GM23338 (cell line): ENCODE data around the gene GOLGA7B. TPM values are rescaled to one million over a fixed set of nuclear protein-coding genes. Genes with fewer than 3 reads are reported as not detected.

Experiments used
- ATAC-seq: fragments of 200-7000 bp; cut with Tn5 transposase; 3 replicates; pipeline ENCODE4 v1.9.1; 2020
- DNase-seq: peaks from one replicate; pipeline ENCODE4 v3.0.0-alpha.2; 2015; ENCODE audit warnings: low spot score
- H2AFZ ChIP-seq: fragments of 200-600 bp; sonication (generic); 2 replicates; pipeline ENCODE4 v1.8.0; 2016; ENCODE audit warnings: antibody characterized with exemption, mild to moderate bottlenecking, moderate library complexity
- H3F3A ChIP-seq: fragments of 200-600 bp; sonication (generic); replicated peaks from 2 replicates; pipeline ENCODE4 v1.8.0; 2017; ENCODE audit warnings: antibody characterized with exemption, mixed run types, low read depth
- H3K27ac ChIP-seq: fragments of 200-600 bp; sonication (generic); 2 replicates; pipeline ENCODE4 v1.6.1; 2016; ENCODE audit warnings: low read depth
- H3K27me3 ChIP-seq: fragments of 200-600 bp; sonication (generic); 2 replicates; pipeline ENCODE4 v1.8.0; 2016; ENCODE audit warnings: mild to moderate bottlenecking, mixed run types, moderate library complexity; ENCODE audit not compliant: insufficient read depth
- H3K36me3 ChIP-seq: fragments of 200-600 bp; sonication (generic); 2 replicates; pipeline ENCODE4 v1.8.0; 2016; ENCODE audit warnings: mild to moderate bottlenecking; ENCODE audit not compliant: insufficient read depth
- H3K4me1 ChIP-seq: fragments of 200-600 bp; sonication (generic); 2 replicates; pipeline ENCODE4 v1.8.0; 2016; ENCODE audit warnings: mild to moderate bottlenecking, moderate library complexity; ENCODE audit not compliant: insufficient read depth
- H3K4me2 ChIP-seq: fragments of 200-600 bp; sonication (generic); 2 replicates; pipeline ENCODE4 v1.7.1; 2017; ENCODE audit warnings: mixed run types
- H3K4me3 ChIP-seq: fragments of 200-600 bp; sonication (generic); 2 replicates; pipeline ENCODE4 v1.6.1; 2016; ENCODE audit warnings: mixed run types
- H3K79me2 ChIP-seq: fragments of 200-600 bp; sonication (generic); replicated peaks from 2 replicates; pipeline ENCODE4 v1.8.0; 2017; ENCODE audit warnings: mild to moderate bottlenecking; ENCODE audit not compliant: insufficient read depth
- H3K9me2 ChIP-seq: fragments of 200-600 bp; sonication (generic); 2 replicates; pipeline ENCODE4 v1.8.0; 2017; ENCODE audit not compliant: insufficient read depth
- H4K20me1 ChIP-seq: fragments of 200-600 bp; sonication (generic); replicated peaks from 2 replicates; pipeline ENCODE4 v1.8.0; 2017; ENCODE audit warnings: mild to moderate bottlenecking; ENCODE audit not compliant: insufficient read depth
- H3K27ac Mint-ChIP-seq: 2 replicates; pipeline ENCODE4 v1.8.0; 2020; ENCODE audit warnings: inconsistent platforms, mild to moderate bottlenecking, moderate library complexity, mixed read lengths
- H3K27me3 Mint-ChIP-seq: 3 replicates; pipeline ENCODE4 v1.8.0; 2022; ENCODE audit warnings: low read depth, mild to moderate bottlenecking, moderate library complexity, mixed read lengths, inconsistent platforms; ENCODE audit not compliant: insufficient read depth, poor library complexity
- H3K36me3 Mint-ChIP-seq: 3 replicates; pipeline ENCODE4 v1.8.0; 2021; ENCODE audit warnings: low read depth, mild to moderate bottlenecking, inconsistent platforms, moderate library complexity, mixed read lengths
- H3K4me1 Mint-ChIP-seq: 3 replicates; pipeline ENCODE4 v1.8.0; 2020; ENCODE audit warnings: mild to moderate bottlenecking, inconsistent platforms, mixed read lengths
- H3K4me3 Mint-ChIP-seq: 3 replicates; pipeline ENCODE4 v1.8.0; 2021; ENCODE audit warnings: moderate library complexity, mild to moderate bottlenecking, inconsistent platforms, mixed read lengths
- H3K9me3 Mint-ChIP-seq: 3 replicates; pipeline ENCODE4 v1.8.0; 2020; ENCODE audit warnings: moderate library complexity, mild to moderate bottlenecking, inconsistent platforms, mixed read lengths
- CREB1 ChIP-seq: fragments of 250-450 bp; sonication (Bioruptor Pico); IDR thresholded peaks from 2 replicates; pipeline ENCODE4 v1.5.0; 2020; ENCODE audit warnings: low read depth, mild to moderate bottlenecking, moderate library complexity
- EZH2 ChIP-seq: fragments of 200-600 bp; sonication (generic); IDR thresholded peaks from one replicate; pipeline ENCODE4 v1.8.0; 2017; ENCODE audit warnings: antibody characterized with exemption, mild to moderate bottlenecking, low read depth; ENCODE audit not compliant: unreplicated experiment
- EZH2phosphoT487 ChIP-seq: fragments of 200-600 bp; sonication (generic); IDR thresholded peaks from one replicate; pipeline ENCODE4 v1.8.1; 2018; ENCODE audit warnings: antibody characterized with exemption; ENCODE audit not compliant: unreplicated experiment
- JUNB ChIP-seq: IDR thresholded peaks from one replicate; pipeline ENCODE4 v1.6.1; 2016; ENCODE audit warnings: antibody characterized with exemption; ENCODE audit not compliant: unreplicated experiment
- NANOG ChIP-seq: IDR thresholded peaks from 2 replicates; pipeline ENCODE4 v1.6.1; 2016; ENCODE audit warnings: antibody characterized with exemption, borderline replicate concordance
- POLR2AphosphoS5 ChIP-seq: IDR thresholded peaks from 2 replicates; pipeline ENCODE4 v1.6.1; 2016; ENCODE audit warnings: antibody characterized with exemption, low read depth
- STAT1 ChIP-seq: IDR thresholded peaks from one replicate; pipeline ENCODE4 v1.6.1; 2016; ENCODE audit warnings: antibody characterized with exemption; ENCODE audit not compliant: unreplicated experiment
- ZNF114 ChIP-seq: fragments of 250-450 bp; sonication (Bioruptor Pico); IDR thresholded peaks from 2 replicates; pipeline ENCODE4 v1.5.0; 2020; ENCODE audit warnings: mild to moderate bottlenecking, moderate library complexity
- ZNF331 ChIP-seq: fragments of 250-450 bp; sonication (Bioruptor Pico); IDR thresholded peaks from 2 replicates; pipeline ENCODE4 v1.5.0; 2020; ENCODE audit warnings: low read depth, mild to moderate bottlenecking, moderate library complexity
- polyA plus RNA-seq: library from polyadenylated mRNA; unstranded; fragments of >200 nt; fragmentation: Nextera tagmentation; extraction: Ambion mirVana; gene quantifications from 2 replicates; pipeline ENCODE4 v1.2.1, GENCODE V29; 2016
- total RNA-seq: library from RNA; depleted of rRNA; stranded (reverse); fragments of >200 nt; shearing (Covaris generic); gene quantifications from 2 replicates; pipeline ENCODE4 v1.2.3, GENCODE V29; 2014
- TF ChIP-seq, protein P1 (sequence below): IDR thresholded peaks from 2 replicates; pipeline ENCODE4 v1.6.1; 2016; ENCODE audit warnings: antibody characterized with exemption
- TF ChIP-seq, protein P2 (sequence below): fragments of 250-450 bp; sonication (Bioruptor Pico); IDR thresholded peaks from 2 replicates; pipeline ENCODE4 v1.5.0; 2020; ENCODE audit warnings: mild to moderate bottlenecking, moderate library complexity
- TF ChIP-seq, protein P3 (sequence below), 2 experiments: fragments of 200-600 bp in 1 of 2; sonication (generic) in 1 of 2; conservative IDR thresholded peaks; 2 replicates each; pipeline versions ENCODE4 v1.5.1 to v1.6.1; 2016 to 2017; ENCODE audit warnings: antibody characterized with exemption in 2 of 2, low read depth in 2 of 2, mild to moderate bottlenecking in 2 of 2, moderate library complexity in 1 of 2
- TF ChIP-seq, protein P4 (sequence below): IDR thresholded peaks from one replicate; pipeline ENCODE4 v1.6.1; 2018; ENCODE audit warnings: antibody characterized with exemption; ENCODE audit not compliant: unreplicated experiment

Gene GOLGA7B
- total and polyA plus RNA-seq, 2 experiments from 2014 or later: 0.14 to 0.15 TPM

DNA sequence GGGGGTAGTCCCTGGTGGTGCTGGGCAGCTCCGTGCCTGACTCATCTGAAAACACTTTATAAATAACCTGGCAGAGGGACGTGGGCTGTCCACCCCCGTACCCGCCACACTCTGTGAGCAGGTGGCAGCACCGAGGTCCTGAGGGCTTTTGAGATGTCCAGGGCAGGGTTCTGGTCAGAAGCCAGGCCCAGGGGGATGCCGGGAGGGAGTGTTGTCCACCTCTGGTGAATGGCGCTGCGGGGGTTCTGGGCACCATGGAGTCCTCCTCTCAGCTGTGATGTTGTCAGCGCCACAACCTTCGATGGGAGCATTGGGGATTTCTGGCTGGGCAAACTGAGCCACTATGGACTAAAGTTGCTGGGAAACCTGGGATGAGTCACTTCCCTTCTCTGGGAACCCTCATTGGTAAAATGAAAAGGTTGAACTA, 27.4 kb upstream of the GOLGA7B start:
- Mint-ChIP-seq H3K4me1 (peaks cover 10% of the 10 kb centered on the region), H3K27ac (no peak overlapping the region), H3K36me3 (no peaks in the 10 kb centered on the region), H3K27me3 (peaks cover 12% of the 10 kb centered on the region), H3K4me3 (no peak overlapping the region), H3K9me3 (no peaks in the 10 kb centered on the region)
- Histone ChIP-seq H3K36me3 (no peaks in the 10 kb centered on the region), H3F3A (no peaks in the 10 kb centered on the region), H2AFZ (no peak overlapping the region), H3K27ac (no peak overlapping the region), H3K27me3 (no peaks in the 10 kb centered on the region), H3K4me1 (no peaks in the 10 kb centered on the region), H3K79me2 (no peaks in the 10 kb centered on the region), H3K9me2 (no peaks in the 10 kb centered on the region), H3K4me3 (no peak overlapping the region), H3K4me2 (no peak overlapping the region), H4K20me1 (no peaks in the 10 kb centered on the region)
- TF ChIP-seq NANOG (no peak), JUNB (no peak), ZNF331 (CRISPR knock-in tag) (no peak), POLR2AphosphoS5 (no peak), EZH2 (no peak), ZNF114 (CRISPR knock-in tag) (no peak), CREB1 (no peak), EZH2phosphoT487 (no peak), STAT1 (no peak)
- TF ChIP-seq, protein P1, sequence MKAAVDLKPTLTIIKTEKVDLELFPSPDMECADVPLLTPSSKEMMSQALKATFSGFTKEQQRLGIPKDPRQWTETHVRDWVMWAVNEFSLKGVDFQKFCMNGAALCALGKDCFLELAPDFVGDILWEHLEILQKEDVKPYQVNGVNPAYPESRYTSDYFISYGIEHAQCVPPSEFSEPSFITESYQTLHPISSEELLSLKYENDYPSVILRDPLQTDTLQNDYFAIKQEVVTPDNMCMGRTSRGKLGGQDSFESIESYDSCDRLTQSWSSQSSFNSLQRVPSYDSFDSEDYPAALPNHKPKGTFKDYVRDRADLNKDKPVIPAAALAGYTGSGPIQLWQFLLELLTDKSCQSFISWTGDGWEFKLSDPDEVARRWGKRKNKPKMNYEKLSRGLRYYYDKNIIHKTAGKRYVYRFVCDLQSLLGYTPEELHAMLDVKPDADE: no peak
- TF ChIP-seq, protein P2, sequence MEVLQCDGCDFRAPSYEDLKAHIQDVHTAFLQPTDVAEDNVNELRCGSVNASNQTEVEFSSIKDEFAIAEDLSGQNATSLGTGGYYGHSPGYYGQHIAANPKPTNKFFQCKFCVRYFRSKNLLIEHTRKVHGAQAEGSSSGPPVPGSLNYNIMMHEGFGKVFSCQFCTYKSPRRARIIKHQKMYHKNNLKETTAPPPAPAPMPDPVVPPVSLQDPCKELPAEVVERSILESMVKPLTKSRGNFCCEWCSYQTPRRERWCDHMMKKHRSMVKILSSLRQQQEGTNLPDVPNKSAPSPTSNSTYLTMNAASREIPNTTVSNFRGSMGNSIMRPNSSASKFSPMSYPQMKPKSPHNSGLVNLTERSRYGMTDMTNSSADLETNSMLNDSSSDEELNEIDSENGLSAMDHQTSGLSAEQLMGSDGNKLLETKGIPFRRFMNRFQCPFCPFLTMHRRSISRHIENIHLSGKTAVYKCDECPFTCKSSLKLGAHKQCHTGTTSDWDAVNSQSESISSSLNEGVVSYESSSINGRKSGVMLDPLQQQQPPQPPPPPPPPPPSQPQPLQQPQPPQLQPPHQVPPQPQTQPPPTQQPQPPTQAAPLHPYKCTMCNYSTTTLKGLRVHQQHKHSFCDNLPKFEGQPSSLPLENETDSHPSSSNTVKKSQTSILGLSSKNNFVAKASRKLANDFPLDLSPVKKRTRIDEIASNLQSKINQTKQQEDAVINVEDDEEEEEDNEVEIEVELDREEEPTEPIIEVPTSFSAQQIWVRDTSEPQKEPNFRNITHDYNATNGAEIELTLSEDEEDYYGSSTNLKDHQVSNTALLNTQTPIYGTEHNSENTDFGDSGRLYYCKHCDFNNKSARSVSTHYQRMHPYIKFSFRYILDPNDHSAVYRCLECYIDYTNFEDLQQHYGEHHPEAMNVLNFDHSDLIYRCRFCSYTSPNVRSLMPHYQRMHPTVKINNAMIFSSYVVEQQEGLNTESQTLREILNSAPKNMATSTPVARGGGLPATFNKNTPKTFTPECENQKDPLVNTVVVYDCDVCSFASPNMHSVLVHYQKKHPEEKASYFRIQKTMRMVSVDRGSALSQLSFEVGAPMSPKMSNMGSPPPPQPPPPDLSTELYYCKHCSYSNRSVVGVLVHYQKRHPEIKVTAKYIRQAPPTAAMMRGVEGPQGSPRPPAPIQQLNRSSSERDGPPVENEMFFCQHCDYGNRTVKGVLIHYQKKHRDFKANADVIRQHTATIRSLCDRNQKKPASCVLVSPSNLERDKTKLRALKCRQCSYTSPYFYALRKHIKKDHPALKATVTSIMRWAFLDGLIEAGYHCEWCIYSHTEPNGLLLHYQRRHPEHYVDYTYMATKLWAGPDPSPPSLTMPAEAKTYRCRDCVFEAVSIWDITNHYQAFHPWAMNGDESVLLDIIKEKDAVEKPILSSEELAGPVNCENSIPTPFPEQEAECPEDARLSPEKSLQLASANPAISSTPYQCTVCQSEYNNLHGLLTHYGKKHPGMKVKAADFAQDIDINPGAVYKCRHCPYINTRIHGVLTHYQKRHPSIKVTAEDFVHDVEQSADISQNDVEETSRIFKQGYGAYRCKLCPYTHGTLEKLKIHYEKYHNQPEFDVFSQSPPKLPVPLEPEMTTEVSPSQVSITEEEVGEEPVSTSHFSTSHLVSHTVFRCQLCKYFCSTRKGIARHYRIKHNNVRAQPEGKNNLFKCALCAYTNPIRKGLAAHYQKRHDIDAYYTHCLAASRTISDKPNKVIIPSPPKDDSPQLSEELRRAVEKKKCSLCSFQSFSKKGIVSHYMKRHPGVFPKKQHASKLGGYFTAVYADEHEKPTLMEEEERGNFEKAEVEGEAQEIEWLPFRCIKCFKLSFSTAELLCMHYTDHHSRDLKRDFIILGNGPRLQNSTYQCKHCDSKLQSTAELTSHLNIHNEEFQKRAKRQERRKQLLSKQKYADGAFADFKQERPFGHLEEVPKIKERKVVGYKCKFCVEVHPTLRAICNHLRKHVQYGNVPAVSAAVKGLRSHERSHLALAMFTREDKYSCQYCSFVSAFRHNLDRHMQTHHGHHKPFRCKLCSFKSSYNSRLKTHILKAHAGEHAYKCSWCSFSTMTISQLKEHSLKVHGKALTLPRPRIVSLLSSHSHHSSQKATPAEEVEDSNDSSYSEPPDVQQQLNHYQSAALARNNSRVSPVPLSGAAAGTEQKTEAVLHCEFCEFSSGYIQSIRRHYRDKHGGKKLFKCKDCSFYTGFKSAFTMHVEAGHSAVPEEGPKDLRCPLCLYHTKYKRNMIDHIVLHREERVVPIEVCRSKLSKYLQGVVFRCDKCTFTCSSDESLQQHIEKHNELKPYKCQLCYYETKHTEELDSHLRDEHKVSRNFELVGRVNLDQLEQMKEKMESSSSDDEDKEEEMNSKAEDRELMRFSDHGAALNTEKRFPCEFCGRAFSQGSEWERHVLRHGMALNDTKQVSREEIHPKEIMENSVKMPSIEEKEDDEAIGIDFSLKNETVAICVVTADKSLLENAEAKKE (CRISPR knock-in tag): no peak
- TF ChIP-seq, protein P3, sequence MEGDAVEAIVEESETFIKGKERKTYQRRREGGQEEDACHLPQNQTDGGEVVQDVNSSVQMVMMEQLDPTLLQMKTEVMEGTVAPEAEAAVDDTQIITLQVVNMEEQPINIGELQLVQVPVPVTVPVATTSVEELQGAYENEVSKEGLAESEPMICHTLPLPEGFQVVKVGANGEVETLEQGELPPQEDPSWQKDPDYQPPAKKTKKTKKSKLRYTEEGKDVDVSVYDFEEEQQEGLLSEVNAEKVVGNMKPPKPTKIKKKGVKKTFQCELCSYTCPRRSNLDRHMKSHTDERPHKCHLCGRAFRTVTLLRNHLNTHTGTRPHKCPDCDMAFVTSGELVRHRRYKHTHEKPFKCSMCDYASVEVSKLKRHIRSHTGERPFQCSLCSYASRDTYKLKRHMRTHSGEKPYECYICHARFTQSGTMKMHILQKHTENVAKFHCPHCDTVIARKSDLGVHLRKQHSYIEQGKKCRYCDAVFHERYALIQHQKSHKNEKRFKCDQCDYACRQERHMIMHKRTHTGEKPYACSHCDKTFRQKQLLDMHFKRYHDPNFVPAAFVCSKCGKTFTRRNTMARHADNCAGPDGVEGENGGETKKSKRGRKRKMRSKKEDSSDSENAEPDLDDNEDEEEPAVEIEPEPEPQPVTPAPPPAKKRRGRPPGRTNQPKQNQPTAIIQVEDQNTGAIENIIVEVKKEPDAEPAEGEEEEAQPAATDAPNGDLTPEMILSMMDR (conservative IDR thresholded peaks at IDR 0.05; ENCODE audit: low read depth in 2 of 2): no peak
- TF ChIP-seq, protein P4, sequence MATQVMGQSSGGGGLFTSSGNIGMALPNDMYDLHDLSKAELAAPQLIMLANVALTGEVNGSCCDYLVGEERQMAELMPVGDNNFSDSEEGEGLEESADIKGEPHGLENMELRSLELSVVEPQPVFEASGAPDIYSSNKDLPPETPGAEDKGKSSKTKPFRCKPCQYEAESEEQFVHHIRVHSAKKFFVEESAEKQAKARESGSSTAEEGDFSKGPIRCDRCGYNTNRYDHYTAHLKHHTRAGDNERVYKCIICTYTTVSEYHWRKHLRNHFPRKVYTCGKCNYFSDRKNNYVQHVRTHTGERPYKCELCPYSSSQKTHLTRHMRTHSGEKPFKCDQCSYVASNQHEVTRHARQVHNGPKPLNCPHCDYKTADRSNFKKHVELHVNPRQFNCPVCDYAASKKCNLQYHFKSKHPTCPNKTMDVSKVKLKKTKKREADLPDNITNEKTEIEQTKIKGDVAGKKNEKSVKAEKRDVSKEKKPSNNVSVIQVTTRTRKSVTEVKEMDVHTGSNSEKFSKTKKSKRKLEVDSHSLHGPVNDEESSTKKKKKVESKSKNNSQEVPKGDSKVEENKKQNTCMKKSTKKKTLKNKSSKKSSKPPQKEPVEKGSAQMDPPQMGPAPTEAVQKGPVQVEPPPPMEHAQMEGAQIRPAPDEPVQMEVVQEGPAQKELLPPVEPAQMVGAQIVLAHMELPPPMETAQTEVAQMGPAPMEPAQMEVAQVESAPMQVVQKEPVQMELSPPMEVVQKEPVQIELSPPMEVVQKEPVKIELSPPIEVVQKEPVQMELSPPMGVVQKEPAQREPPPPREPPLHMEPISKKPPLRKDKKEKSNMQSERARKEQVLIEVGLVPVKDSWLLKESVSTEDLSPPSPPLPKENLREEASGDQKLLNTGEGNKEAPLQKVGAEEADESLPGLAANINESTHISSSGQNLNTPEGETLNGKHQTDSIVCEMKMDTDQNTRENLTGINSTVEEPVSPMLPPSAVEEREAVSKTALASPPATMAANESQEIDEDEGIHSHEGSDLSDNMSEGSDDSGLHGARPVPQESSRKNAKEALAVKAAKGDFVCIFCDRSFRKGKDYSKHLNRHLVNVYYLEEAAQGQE: no peak
- ATAC-seq: no peak; the same call in 2 of the 3 replicates
- no peak for DNase-seq
